Epithelial cell of proximal tubule (primary cell): Measurements from ENCODE around the gene FHIT. TPM values are rescaled to one million over a fixed set of nuclear protein-coding genes. Genes with fewer than 3 reads are reported as not detected.

ENCODE experiments used
- DNase-seq: peaks from one replicate; pipeline ENCODE4 v3.0.0-alpha.2; 2011; ENCODE audit warnings: low read depth
- H3K4me3 ChIP-seq: 2 replicates; pipeline ENCODE4 v1.5.1; 2011; ENCODE audit warnings: low read depth, mild to moderate bottlenecking, low read length
- total RNA-seq: library from RNA; depleted of rRNA; stranded (reverse); fragments of >200 nt; gene quantifications from 2 replicates; pipeline ENCODE4 v1.2.3, GENCODE V29; 2015
- TF ChIP-seq, protein P1 (sequence below): conservative IDR thresholded peaks from 2 replicates; pipeline ENCODE4 v1.5.1; 2012; ENCODE audit warnings: low read depth, mild to moderate bottlenecking, low read length

Gene FHIT
- total RNA-seq, 1 donor from 2014 or later: 3.7 TPM

DNA sequence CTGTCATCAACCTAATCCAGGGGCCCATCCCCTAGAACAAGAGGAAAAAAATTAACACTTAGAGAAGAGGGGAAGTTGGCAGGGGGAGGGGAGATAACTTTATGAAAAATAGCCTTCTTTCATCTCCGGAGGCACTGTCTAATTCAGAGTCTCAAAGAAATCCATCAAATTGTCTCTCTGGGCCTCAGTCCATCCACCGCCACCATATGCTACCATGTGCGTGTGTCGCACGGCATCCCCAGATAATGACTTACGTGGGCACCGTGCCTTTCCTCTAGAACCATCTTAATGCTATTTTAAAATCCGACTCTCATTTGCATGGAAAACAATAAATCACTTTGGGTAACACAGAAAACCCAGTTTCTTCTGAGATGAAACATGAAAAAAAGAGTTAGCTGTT lies 619.7 kb downstream of the FHIT start:
- TF ChIP-seq, protein P1, sequence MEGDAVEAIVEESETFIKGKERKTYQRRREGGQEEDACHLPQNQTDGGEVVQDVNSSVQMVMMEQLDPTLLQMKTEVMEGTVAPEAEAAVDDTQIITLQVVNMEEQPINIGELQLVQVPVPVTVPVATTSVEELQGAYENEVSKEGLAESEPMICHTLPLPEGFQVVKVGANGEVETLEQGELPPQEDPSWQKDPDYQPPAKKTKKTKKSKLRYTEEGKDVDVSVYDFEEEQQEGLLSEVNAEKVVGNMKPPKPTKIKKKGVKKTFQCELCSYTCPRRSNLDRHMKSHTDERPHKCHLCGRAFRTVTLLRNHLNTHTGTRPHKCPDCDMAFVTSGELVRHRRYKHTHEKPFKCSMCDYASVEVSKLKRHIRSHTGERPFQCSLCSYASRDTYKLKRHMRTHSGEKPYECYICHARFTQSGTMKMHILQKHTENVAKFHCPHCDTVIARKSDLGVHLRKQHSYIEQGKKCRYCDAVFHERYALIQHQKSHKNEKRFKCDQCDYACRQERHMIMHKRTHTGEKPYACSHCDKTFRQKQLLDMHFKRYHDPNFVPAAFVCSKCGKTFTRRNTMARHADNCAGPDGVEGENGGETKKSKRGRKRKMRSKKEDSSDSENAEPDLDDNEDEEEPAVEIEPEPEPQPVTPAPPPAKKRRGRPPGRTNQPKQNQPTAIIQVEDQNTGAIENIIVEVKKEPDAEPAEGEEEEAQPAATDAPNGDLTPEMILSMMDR: no peak
- H3K4me3 ChIP-seq: no peak overlapping the region
- no peak for DNase-seq

DNA sequence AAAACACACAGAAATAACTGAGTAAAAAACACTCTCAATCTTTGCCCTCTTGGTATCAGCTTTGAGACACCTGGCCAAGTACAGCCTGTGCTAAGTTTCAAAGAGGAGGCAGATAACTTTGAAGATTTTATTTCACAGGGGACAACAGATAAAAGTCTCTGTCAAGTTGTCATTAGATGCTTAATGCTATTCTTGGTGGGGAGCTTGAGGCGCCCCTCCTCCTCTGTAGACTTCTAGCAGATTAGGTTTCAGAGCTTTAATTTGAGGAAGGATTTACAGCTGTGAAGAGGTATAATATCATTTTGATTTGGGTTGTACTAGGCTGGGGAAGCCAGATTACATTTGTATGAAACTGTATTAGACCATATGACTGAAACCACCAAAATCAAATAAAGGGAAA lies 620.3 kb downstream of the FHIT start:
- no peak for DNase-seq
- TF ChIP-seq, protein P1: no peak
- H3K4me3 ChIP-seq: no peak overlapping the region

- DNase-seq: no peak
- TF ChIP-seq, protein P1: no peak
- H3K4me3 ChIP-seq: no peak overlapping the region
These were observed 621.4 kb downstream of the FHIT start for GRCh38 chr3:60629816-60630215.

DNA sequence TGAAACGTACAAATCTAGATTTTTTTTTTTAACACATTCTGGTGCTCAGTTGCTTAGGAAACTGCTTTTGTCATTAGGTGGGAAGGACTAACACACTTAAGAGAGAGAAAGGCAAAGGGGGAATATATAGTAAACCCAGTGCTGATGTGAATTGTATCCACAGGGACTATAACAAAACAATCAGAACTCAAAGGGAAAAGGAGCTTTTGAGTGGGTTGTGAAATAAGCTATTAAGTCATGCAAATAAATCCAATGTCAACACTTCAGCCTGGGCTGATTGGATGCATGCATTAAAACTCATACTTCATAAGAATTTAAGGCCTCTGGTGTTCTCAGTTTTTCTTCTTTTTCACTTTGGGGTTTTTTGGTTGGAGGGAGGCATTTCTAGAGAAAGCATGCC lies 628.9 kb downstream of the FHIT start:
- DNase-seq: no peak
- TF ChIP-seq, protein P1: no peak

GRCh38 chr3:60617188-60617587 lies 634.1 kb downstream of the FHIT start:
- TF ChIP-seq, protein P1: no peak
- no peak for DNase-seq
- H3K4me3 ChIP-seq: no peak overlapping the region

More for the DNA sequence above, 628.9 kb downstream of the FHIT start:
- H3K4me3 ChIP-seq: no peak overlapping the region

- TF ChIP-seq, protein P1: no peak
- no peak for DNase-seq
- H3K4me3 ChIP-seq: no peak overlapping the region
These were observed 637.4 kb downstream of the FHIT start for GRCh38 chr3:60613769-60614303.

DNA sequence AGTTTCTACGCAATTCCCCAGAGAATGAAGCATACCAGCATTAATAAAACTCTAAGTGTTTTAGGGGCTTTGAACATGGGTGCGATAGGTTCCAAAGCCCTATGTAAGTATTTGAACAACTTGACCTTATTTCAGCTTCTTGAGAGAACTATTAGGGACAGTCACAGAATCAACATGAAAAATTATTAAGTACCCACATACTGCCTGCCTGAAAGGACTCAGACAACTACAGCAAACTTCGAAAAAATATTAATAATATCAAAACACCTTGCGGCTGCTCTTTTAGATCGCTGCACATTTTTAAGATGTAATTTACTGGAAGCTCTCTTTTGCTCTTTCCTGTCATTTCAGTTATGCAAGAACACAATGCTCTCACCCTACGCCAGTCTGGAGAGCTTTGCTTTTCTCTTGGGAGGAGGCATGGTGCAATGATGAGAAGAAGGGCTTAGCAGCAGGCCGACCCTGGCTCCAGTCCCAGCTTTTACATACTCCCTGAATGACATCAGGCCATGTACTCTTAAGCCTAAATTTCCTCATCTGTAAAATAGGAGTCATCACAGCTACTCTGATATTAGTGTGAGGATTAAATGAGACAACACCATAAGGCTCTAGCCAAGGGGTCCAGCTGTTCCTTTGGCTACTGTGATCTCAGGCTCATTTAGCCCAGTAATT lies 640.7 kb downstream of the FHIT start:
- peak; percentile 36 for DNase-seq
- H3K4me3 ChIP-seq: no peak overlapping the region
- TF ChIP-seq, protein P1: no peak
